HUES64 (cell line): ENCODE measurements around the gene CLPTM1.
A peak's percentile ranks its signal among the peaks of the same experiment; 100 is the strongest.

Experiments
- H3K27ac ChIP-seq: 2 replicates; pipeline ENCODE4 v1.7.0; 2013; ENCODE audit warnings: low read depth, low read length, inconsistent platforms
- H3K27me3 ChIP-seq: 2 replicates; pipeline ENCODE4 v1.6.1; 2013; ENCODE audit warnings: mild to moderate bottlenecking, low read length; ENCODE audit not compliant: insufficient read depth
- H3K36me3 ChIP-seq: 2 replicates; pipeline ENCODE4 v1.6.1; 2013; ENCODE audit warnings: mild to moderate bottlenecking, low read length; ENCODE audit not compliant: insufficient read depth
- H3K4me1 ChIP-seq: 2 replicates; pipeline ENCODE4 v1.6.1; 2013; ENCODE audit warnings: mild to moderate bottlenecking, low read length, moderate library complexity; ENCODE audit not compliant: insufficient read depth
- H3K4me3 ChIP-seq: 2 replicates; pipeline ENCODE4 v1.5.1; 2013; ENCODE audit warnings: mild to moderate bottlenecking, low read length, moderate library complexity
- H3K9ac ChIP-seq: 2 replicates; pipeline ENCODE4 v1.6.1; 2013; ENCODE audit warnings: mild to moderate bottlenecking, low read depth, low read length
- H3K9me3 ChIP-seq: 2 replicates; pipeline ENCODE4 v1.6.1; 2013; ENCODE audit warnings: low read depth, low read length; ENCODE audit not compliant: insufficient read depth
- WGBS: fragments of 150-250, 120-280 bp; methylation state at CpG from one replicate; pipeline ENCODE4 v1.1.7; 2013; ENCODE audit warnings: missing lambda C conversion rate; 5-methylcytosine and 5-hydroxymethylcytosine counted together

The CLPTM1 gene

GRCh38 chr19:45040059-45040771 lies 85.0 kb downstream of the CLPTM1 start:
- Histone ChIP-seq H3K27me3 (no peaks in the 10 kb centered on the region), H3K27ac (no peak overlapping the region), H3K4me1 (no peaks in the 10 kb centered on the region), H3K36me3 (peaks cover 59% of the 10 kb centered on the region), H3K4me3 (peak overlapping the region; percentile 96), H3K9ac (no peak overlapping the region), H3K9me3 (no peaks in the 10 kb centered on the region)
- 92% methylated on average over 19 of the region's 19 CpGs for WGBS

DNA sequence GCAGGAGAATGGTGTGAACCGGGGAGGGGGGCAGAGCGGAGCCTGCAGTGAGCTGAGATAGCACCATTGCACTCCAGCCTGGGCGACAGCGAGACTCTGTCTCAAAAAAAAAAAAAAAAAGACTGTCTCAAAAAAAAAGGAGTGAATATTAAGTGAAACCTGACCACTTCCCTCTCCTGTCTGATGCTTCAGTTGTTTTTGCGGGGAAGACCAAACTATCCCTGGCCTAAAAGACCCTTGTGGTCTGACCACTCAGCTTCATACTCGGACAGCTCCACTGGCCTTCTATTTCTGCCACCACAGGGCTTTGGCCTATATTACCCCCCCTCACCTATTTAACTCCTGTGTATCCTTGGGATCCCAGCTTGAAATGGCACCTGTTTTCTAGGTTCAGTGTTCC lies 85.9 kb downstream of the CLPTM1 start:
- Histone ChIP-seq H3K27me3 (no peaks in the 10 kb centered on the region), H3K27ac (no peak overlapping the region), H3K4me1 (no peaks in the 10 kb centered on the region), H3K36me3 (peaks cover 62% of the 10 kb centered on the region), H3K9me3 (no peaks in the 10 kb centered on the region), H3K4me3 (no peak overlapping the region), H3K9ac (no peak overlapping the region)
- WGBS, result 84% methylated on average over 4 of the region's 6 CpGs
